GM12874 (cell line): ENCODE results near the gene PALS2.
A peak's percentile ranks its signal among the peaks of the same experiment; 100 is the strongest.

Experiments
- CTCF ChIP-seq: IDR thresholded peaks from 2 replicates; pipeline ENCODE4 v1.5.1; 2011; ENCODE audit warnings: low read depth, mild to moderate bottlenecking, control low read depth, low read length, moderate library complexity; ENCODE audit not compliant: insufficient read depth

The PALS2 gene

DNA sequence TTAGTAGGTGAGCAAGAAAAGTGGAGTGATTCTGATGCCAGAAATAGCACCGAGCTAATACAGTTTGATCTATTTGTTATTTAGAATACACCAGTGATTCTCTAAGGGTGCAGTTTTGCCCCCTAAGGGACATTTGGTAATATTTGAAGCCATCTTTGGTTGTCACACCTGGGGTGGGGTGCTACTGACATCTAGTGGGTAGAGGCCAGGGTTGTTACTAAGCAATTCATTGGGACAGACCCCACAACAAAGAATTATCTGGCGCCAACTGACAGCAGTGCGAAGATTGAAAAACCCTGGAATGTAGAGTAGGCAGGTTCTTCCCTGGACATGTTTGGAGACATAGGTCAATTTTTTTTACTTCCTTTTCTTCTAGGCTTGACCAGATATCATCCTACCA, 14.6 kb downstream of the PALS2 start:
- peak; percentile 60 for TF ChIP-seq CTCF

- no peak for TF ChIP-seq CTCF
Observed at GRCh38 chr7:24591152-24591551, 17.9 kb downstream of the PALS2 start.

DNA sequence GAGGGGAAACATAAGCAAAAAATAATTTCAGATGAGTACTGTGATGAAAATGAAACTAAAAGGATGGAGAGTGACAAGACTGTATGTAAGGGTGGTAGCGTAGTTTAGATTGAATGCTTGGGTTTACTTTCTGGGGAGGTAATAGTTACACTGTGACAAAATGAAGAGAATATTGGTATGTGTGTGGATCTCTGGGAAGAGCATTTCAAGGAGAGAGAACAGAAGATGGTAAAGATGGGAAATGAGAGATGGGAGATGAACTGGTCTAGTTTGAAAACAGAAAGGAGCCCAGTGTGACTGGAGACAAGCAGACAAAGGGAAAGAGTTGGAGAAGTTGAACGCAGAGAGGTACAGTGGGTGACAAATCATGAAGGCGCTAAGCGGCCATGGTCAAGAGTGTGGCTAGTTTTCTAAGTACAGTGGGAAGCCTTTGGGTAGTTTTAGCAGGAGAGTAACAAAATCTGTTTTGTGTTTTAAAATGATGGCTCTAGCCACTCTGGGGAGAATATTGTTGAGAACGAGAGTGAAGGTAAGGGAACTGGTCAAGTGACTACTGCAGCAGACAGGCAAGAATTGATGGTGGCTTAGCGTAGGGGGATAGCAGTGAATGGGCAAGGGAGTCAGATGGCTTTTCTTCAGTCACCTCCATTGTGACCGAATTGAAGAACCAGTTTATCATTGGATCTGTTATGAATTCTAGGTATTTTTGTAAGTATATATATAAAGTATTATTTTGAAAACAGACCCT, 22.6 kb downstream of the PALS2 start:
- no peak for TF ChIP-seq CTCF

- no peak for TF ChIP-seq CTCF
Observed at GRCh38 chr7:24597014-24597413, 23.8 kb downstream of the PALS2 start.

- TF ChIP-seq CTCF: no peak
Observed at GRCh38 chr7:24601600-24601999, 28.3 kb downstream of the PALS2 start.

- no peak for TF ChIP-seq CTCF
Observed at GRCh38 chr7:24602860-24603456, 29.7 kb downstream of the PALS2 start.

GRCh38 chr7:24604630-24605029, 31.4 kb downstream of the PALS2 start:
- TF ChIP-seq CTCF: no peak
